Smooth muscle cell (in vitro differentiated cells): ENCODE results near the gene CNTN1. TPM values are rescaled to one million over a fixed set of nuclear protein-coding genes. Genes with fewer than 3 reads are reported as not detected.

Experiments
- DNase-seq: peaks from one replicate; lab custom pipeline; 2025; ENCODE audit not compliant: unreplicated experiment; lab: John Stamatoyannopoulos, UW
- H2AFZ ChIP-seq: fragments of 200-600 bp; sonication (generic); 2 replicates; pipeline ENCODE4 v1.6.0; 2016; ENCODE audit warnings: antibody characterized with exemption, low read depth, mild to moderate bottlenecking
- H3F3A ChIP-seq: fragments of 200-600 bp; sonication (generic); 2 replicates; pipeline ENCODE4 v1.6.0; 2017; ENCODE audit warnings: antibody characterized with exemption, low read depth
- H3K27ac ChIP-seq: fragments of 200-600 bp; sonication (generic); 2 replicates; pipeline ENCODE4 v1.5.1; 2016; ENCODE audit warnings: low read depth, mild to moderate bottlenecking
- H3K27me3 ChIP-seq: fragments of 200-600 bp; sonication (generic); 2 replicates; pipeline ENCODE4 v1.6.1; 2016; ENCODE audit warnings: low read depth, mild to moderate bottlenecking
- H3K36me3 ChIP-seq: fragments of 200-600 bp; sonication (generic); 2 replicates; pipeline ENCODE4 v1.5.1; 2016; ENCODE audit warnings: low read depth
- H3K4me1 ChIP-seq: fragments of 200-600 bp; sonication (generic); 2 replicates; pipeline ENCODE4 v1.5.1; 2016; ENCODE audit warnings: low read depth
- H3K4me2 ChIP-seq: fragments of 200-600 bp; sonication (generic); 2 replicates; pipeline ENCODE4 v1.6.0; 2016; ENCODE audit warnings: mild to moderate bottlenecking
- H3K4me3 ChIP-seq: fragments of 200-600 bp; sonication (generic); 2 replicates; pipeline ENCODE4 v1.5.1; 2016; ENCODE audit warnings: mild to moderate bottlenecking
- H3K79me2 ChIP-seq: fragments of 200-600 bp; sonication (generic); 2 replicates; pipeline ENCODE4 v1.6.0; 2016; ENCODE audit warnings: low read depth, mild to moderate bottlenecking
- H3K9ac ChIP-seq: fragments of 200-600 bp; sonication (generic); 2 replicates; pipeline ENCODE4 v1.6.0; 2016; ENCODE audit warnings: low read depth
- H3K9me3 ChIP-seq: fragments of 200-600 bp; sonication (generic); replicated peaks from 2 replicates; pipeline ENCODE4 v1.5.1; 2016; ENCODE audit warnings: low read depth
- H4K20me1 ChIP-seq: fragments of 200-600 bp; sonication (generic); 2 replicates; pipeline ENCODE4 v1.6.0; 2016; ENCODE audit warnings: low read depth
- CTCF ChIP-seq: fragments of 200-600 bp; sonication (generic); IDR thresholded peaks from 2 replicates; pipeline ENCODE4 v1.5.1; 2017; ENCODE audit warnings: borderline replicate concordance, mild to moderate bottlenecking, antibody characterized with exemption; ENCODE audit not compliant: insufficient read depth, poor library complexity, severe bottlenecking
- WGBS: methylation state at CpG from one replicate; pipeline ENCODE4 v1.1.7; 2016; ENCODE audit warnings: low lambda C conversion rate; 5-methylcytosine and 5-hydroxymethylcytosine counted together
- polyA plus RNA-seq: library from polyadenylated mRNA; unstranded; fragments of >200 nt; fragmentation: Nextera tagmentation; extraction: Ambion mirVana; gene quantifications from 2 replicates; pipeline ENCODE4 v1.2.1, GENCODE V29; 2016
- total RNA-seq: library from RNA; depleted of rRNA; stranded (reverse); fragments of >200 nt; gene quantifications from 2 replicates; pipeline ENCODE4 v1.2.3, GENCODE V29; 2014

The CNTN1 gene
- total and polyA plus RNA-seq, 2 experiments from 2014 or later, result 0.37 to 0.94 TPM

GRCh38 chr12:40989785-40990184, 297.5 kb downstream of the CNTN1 start:
- H3F3A ChIP-seq, result no peaks in the 10 kb centered on the region
- no peaks in the 10 kb centered on the region for H3K4me1 ChIP-seq
- H3K9me3 ChIP-seq, result peaks cover 5% of the 10 kb centered on the region
- no peak overlapping the region for H3K27ac ChIP-seq
- no peak for DNase-seq
- 90% methylated on average over 3 of the region's 3 CpGs for WGBS
- no peaks in the 10 kb centered on the region for H3K27me3 ChIP-seq
- H2AFZ ChIP-seq, result no peak overlapping the region
- H3K4me2 ChIP-seq, result no peak overlapping the region
- no peaks in the 10 kb centered on the region for H3K36me3 ChIP-seq
- H3K4me3 ChIP-seq, result no peak overlapping the region
- H3K79me2 ChIP-seq, result no peaks in the 10 kb centered on the region
- H3K9ac ChIP-seq, result no peak overlapping the region
- H4K20me1 ChIP-seq, result no peaks in the 10 kb centered on the region
- no peak for TF ChIP-seq CTCF

- Histone ChIP-seq H3K79me2 (no peaks in the 10 kb centered on the region), H3K36me3 (no peaks in the 10 kb centered on the region), H3K4me1 (no peaks in the 10 kb centered on the region), H3K9ac (no peak overlapping the region), H4K20me1 (no peaks in the 10 kb centered on the region), H3F3A (no peaks in the 10 kb centered on the region), H3K4me3 (no peak overlapping the region), H3K27ac (no peak overlapping the region), H3K9me3 (no peaks in the 10 kb centered on the region), H2AFZ (no peak overlapping the region), H3K4me2 (no peak overlapping the region), H3K27me3 (no peaks in the 10 kb centered on the region)
- no peak for TF ChIP-seq CTCF
- DNase-seq, result no peak
- 87% methylated on average over 4 of the region's 4 CpGs for WGBS
Observed at GRCh38 chr12:40992158-40992557, 299.9 kb downstream of the CNTN1 start.

GRCh38 chr12:40992674-40993073, 300.4 kb downstream of the CNTN1 start:
- Histone ChIP-seq H4K20me1 (no peaks in the 10 kb centered on the region), H3K9me3 (no peaks in the 10 kb centered on the region), H2AFZ (no peak overlapping the region), H3K4me1 (no peaks in the 10 kb centered on the region), H3K4me2 (no peak overlapping the region), H3K36me3 (no peaks in the 10 kb centered on the region), H3K27me3 (no peaks in the 10 kb centered on the region), H3K4me3 (no peak overlapping the region), H3K9ac (no peak overlapping the region), H3K27ac (no peak overlapping the region), H3K79me2 (no peaks in the 10 kb centered on the region), H3F3A (no peaks in the 10 kb centered on the region)
- TF ChIP-seq CTCF, result no peak
- 74% methylated on average over 1 of the region's 1 CpG for WGBS
- DNase-seq, result no peak

GRCh38 chr12:40993158-40993557, 300.9 kb downstream of the CNTN1 start:
- Histone ChIP-seq H3K9ac (no peak overlapping the region), H3K27ac (no peak overlapping the region), H3F3A (no peaks in the 10 kb centered on the region), H3K9me3 (no peaks in the 10 kb centered on the region), H3K79me2 (no peaks in the 10 kb centered on the region), H3K4me3 (no peak overlapping the region), H3K36me3 (no peaks in the 10 kb centered on the region), H3K4me2 (no peak overlapping the region), H4K20me1 (no peaks in the 10 kb centered on the region), H3K27me3 (no peaks in the 10 kb centered on the region), H2AFZ (no peak overlapping the region), H3K4me1 (no peaks in the 10 kb centered on the region)
- no peak for DNase-seq
- TF ChIP-seq CTCF, result no peak
- WGBS, result 92% methylated on average over 3 of the region's 3 CpGs
